Measurements from ENCODE around the gene HYDIN. TPM values are rescaled to one million over a fixed set of nuclear protein-coding genes. Genes with fewer than 3 reads are reported as not detected.

Gene HYDIN
- total and polyA plus RNA-seq, 9 of the 15 experiments (the other 6 are each of a cell fraction or from before 2014, with no cell fraction given), result 0.08 to 0.43 (median 0.14) TPM; not detected in 1

DNA sequence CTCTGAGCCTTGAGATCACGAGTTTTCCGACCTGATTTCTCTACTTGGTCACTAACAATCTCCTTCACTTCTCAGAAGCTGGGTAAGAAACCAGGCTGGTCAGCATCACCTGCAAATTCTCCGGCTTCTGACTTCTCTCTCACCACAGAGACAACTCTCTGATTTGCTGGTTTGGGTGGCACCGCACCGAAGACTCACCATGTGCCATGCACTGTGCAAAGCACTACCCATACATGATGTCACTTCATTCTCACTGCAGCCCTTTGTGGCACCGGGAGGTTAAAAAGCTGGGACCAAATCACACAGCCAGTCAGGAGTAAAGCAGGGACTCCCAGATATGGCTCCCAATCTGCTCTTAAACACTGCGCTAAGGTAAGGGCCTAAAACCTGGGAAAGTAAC is 430.2 kb downstream of the HYDIN start:
- Histone ChIP-seq H3K4me3 (peak overlapping the region; percentile 91), H3K9me3 (replicated peaks; ENCODE audit: control insufficient read depth, insufficient read depth, low read depth, low read length) (no peaks in the 10 kb centered on the region; the same call in 1 of the 2 replicates), H3K36me3 (ENCODE audit: control insufficient read depth, insufficient read depth, low read length) (peaks cover 17% of the 10 kb centered on the region; the same call in 2 of the 3 replicates), H3K9ac (ENCODE audit: insufficient read depth in 1 of 2, low read depth in 2 of 2, low read length in 2 of 2) (peak overlapping the region; percentile 85 to 99), H3K9me1 (ENCODE audit: control insufficient read depth, insufficient read depth, low read length) (peaks cover 7% of the 10 kb centered on the region), H2AFZ (ENCODE audit: low read depth, low read length) (peak overlapping the region; percentile 97), H3K79me2 (ENCODE audit: control insufficient read depth, insufficient read depth, low read length) (peaks cover 39% of the 10 kb centered on the region), H3K27me3 (ENCODE audit: control insufficient read depth in 2 of 2, insufficient read depth in 2 of 2, low read length in 2 of 2) (no peaks in the 10 kb centered on the region), H3K27ac (ENCODE audit: extremely low read depth, low read depth, low read length) (peak overlapping the region; percentile 68), H4K20me1 (replicated peaks; ENCODE audit: control insufficient read depth, insufficient read depth, low read length) (no peaks in the 10 kb centered on the region; the same call in 1 of the 2 replicates), H3K4me1 (replicated peaks in 1 of 2; ENCODE audit: control insufficient read depth in 2 of 2, insufficient read depth in 2 of 2, low read length in 2 of 2) (peaks cover 6 to 13% of the 10 kb centered on the region in 2 experiments; a peak in 4 of 5 replicates), H3K4me2 (ENCODE audit: insufficient read depth, low read length) (peak overlapping the region; percentile 86)
- in situ Hi-C loops (cut with MboI), result no loop called here
- FAIRE-seq (no peak), DNase-seq (ENCODE audit: extremely low read depth in 1 of 4, low spot score in 3 of 4) (no peak), ATAC-seq (peak; percentile 6; the same call in 1 of the 3 replicates)
- CTCF ChIA-PET (ENCODE audit: low intra/inter-chr PET ratio), result no interaction called here
- TF ChIP-seq SP2 (IDR thresholded peaks at IDR 0.05; ENCODE audit: extremely low read depth, low read depth, low read length, poor library complexity, severe bottlenecking) (no peak), ZNF76 (CRISPR knock-in tag; IDR thresholded peaks at IDR 0.05; ENCODE audit: borderline replicate concordance) (no peak), ARID2 (IDR thresholded peaks at IDR 0.05) (no peak)
- TF ChIP-seq, protein P1, sequence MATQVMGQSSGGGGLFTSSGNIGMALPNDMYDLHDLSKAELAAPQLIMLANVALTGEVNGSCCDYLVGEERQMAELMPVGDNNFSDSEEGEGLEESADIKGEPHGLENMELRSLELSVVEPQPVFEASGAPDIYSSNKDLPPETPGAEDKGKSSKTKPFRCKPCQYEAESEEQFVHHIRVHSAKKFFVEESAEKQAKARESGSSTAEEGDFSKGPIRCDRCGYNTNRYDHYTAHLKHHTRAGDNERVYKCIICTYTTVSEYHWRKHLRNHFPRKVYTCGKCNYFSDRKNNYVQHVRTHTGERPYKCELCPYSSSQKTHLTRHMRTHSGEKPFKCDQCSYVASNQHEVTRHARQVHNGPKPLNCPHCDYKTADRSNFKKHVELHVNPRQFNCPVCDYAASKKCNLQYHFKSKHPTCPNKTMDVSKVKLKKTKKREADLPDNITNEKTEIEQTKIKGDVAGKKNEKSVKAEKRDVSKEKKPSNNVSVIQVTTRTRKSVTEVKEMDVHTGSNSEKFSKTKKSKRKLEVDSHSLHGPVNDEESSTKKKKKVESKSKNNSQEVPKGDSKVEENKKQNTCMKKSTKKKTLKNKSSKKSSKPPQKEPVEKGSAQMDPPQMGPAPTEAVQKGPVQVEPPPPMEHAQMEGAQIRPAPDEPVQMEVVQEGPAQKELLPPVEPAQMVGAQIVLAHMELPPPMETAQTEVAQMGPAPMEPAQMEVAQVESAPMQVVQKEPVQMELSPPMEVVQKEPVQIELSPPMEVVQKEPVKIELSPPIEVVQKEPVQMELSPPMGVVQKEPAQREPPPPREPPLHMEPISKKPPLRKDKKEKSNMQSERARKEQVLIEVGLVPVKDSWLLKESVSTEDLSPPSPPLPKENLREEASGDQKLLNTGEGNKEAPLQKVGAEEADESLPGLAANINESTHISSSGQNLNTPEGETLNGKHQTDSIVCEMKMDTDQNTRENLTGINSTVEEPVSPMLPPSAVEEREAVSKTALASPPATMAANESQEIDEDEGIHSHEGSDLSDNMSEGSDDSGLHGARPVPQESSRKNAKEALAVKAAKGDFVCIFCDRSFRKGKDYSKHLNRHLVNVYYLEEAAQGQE (IDR thresholded peaks at IDR 0.05; ENCODE audit: borderline replicate concordance), result no peak
- TF ChIP-seq, protein P1 (CRISPR knock-in tag; IDR thresholded peaks at IDR 0.05; ENCODE audit: low read depth), result no peak
- TF ChIP-seq, protein P2, sequence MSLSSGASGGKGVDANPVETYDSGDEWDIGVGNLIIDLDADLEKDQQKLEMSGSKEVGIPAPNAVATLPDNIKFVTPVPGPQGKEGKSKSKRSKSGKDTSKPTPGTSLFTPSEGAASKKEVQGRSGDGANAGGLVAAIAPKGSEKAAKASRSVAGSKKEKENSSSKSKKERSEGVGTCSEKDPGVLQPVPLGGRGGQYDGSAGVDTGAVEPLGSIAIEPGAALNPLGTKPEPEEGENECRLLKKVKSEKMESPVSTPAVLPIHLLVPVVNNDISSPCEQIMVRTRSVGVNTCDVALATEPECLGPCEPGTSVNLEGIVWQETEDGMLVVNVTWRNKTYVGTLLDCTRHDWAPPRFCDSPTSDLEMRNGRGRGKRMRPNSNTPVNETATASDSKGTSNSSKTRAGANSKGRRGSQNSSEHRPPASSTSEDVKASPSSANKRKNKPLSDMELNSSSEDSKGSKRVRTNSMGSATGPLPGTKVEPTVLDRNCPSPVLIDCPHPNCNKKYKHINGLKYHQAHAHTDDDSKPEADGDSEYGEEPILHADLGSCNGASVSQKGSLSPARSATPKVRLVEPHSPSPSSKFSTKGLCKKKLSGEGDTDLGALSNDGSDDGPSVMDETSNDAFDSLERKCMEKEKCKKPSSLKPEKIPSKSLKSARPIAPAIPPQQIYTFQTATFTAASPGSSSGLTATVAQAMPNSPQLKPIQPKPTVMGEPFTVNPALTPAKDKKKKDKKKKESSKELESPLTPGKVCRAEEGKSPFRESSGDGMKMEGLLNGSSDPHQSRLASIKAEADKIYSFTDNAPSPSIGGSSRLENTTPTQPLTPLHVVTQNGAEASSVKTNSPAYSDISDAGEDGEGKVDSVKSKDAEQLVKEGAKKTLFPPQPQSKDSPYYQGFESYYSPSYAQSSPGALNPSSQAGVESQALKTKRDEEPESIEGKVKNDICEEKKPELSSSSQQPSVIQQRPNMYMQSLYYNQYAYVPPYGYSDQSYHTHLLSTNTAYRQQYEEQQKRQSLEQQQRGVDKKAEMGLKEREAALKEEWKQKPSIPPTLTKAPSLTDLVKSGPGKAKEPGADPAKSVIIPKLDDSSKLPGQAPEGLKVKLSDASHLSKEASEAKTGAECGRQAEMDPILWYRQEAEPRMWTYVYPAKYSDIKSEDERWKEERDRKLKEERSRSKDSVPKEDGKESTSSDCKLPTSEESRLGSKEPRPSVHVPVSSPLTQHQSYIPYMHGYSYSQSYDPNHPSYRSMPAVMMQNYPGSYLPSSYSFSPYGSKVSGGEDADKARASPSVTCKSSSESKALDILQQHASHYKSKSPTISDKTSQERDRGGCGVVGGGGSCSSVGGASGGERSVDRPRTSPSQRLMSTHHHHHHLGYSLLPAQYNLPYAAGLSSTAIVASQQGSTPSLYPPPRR (CRISPR knock-in tag; IDR thresholded peaks at IDR 0.05; ENCODE audit: borderline replicate concordance), result no peak
- WGBS (ENCODE audit: insufficient coverage, low coverage, missing lambda C conversion rate), result 2% methylated on average over 7 of the region's 7 CpGs
- intact Hi-C loops (cut with micrococcal nuclease), result no loop called here
- BruUV-seq (replicated peaks), result TSS peak; percentile 44
- POLR2A ChIA-PET, result interaction anchor here (1.2 kb wide), 1 partner anchor 11 kb away, joined by 3 read pairs; no protein-coding TSS in a partner anchor
